Choroid plexus epithelial cell (primary cell): ENCODE data around the gene PSMG3.

Experiments used
- DNase-seq: peaks from one replicate; pipeline ENCODE4 v3.0.0-alpha.2; 2010; ENCODE audit warnings: low read depth
- H3K4me3 ChIP-seq: 2 replicates; pipeline ENCODE4 v1.5.1; 2011; ENCODE audit warnings: low read depth, mild to moderate bottlenecking, control low read depth, low read length, moderate library complexity
- CTCF ChIP-seq: conservative IDR thresholded peaks from 2 replicates; pipeline ENCODE4 v1.5.1; 2011; ENCODE audit warnings: low read depth, mild to moderate bottlenecking, control low read depth, inconsistent platforms, low read length, moderate library complexity

PSMG3 gene

GRCh38 chr7:1603346-1604225 is 33.8 kb upstream of the PSMG3 start:
- no peak for DNase-seq

GRCh38 chr7:1602386-1602785 is 32.6 kb upstream of the PSMG3 start:
- DNase-seq = no peak
- no peak overlapping the region for H3K4me3 ChIP-seq
- TF ChIP-seq CTCF = no peak

More at GRCh38 chr7:1603346-1604225, 33.8 kb upstream of the PSMG3 start:
- no peak overlapping the region for H3K4me3 ChIP-seq
- no peak for TF ChIP-seq CTCF

- no peak for TF ChIP-seq CTCF
- H3K4me3 ChIP-seq = no peak overlapping the region
- no peak for DNase-seq
Measured at GRCh38 chr7:1601956-1602355, 32.1 kb upstream of the PSMG3 start.

- no peak overlapping the region for H3K4me3 ChIP-seq
- TF ChIP-seq CTCF = no peak
- DNase-seq = no peak
Measured at GRCh38 chr7:1599640-1600395, 30.0 kb upstream of the PSMG3 start.

GRCh38 chr7:1598961-1599639 is 29.3 kb upstream of the PSMG3 start:
- no peak overlapping the region for H3K4me3 ChIP-seq
- no peak for TF ChIP-seq CTCF
- DNase-seq = no peak

- no peak for TF ChIP-seq CTCF
- no peak overlapping the region for H3K4me3 ChIP-seq
- no peak for DNase-seq
Measured at GRCh38 chr7:1598286-1598685, 28.5 kb upstream of the PSMG3 start.
